Spleen (tissue), 7 donors: ENCODE data around the gene CNN2.
A peak's percentile ranks its signal among the peaks of the same experiment; 100 is the strongest.

ENCODE experiments used
- POLR2A ChIP-seq, 3 donors: fragments of 450-650 bp; IDR thresholded peaks; one replicate each; pipeline ENCODE4 v1.5.1; 2017; ENCODE audit warnings: antibody characterized with exemption in 3 of 3, mild to moderate bottlenecking in 1 of 3
- POLR2AphosphoS5 ChIP-seq, 3 donors: sonication (generic); formaldehyde crosslinking; IDR thresholded peaks; one replicate each; pipeline ENCODE4 v1.5.1; 2017; ENCODE audit warnings: antibody characterized with exemption in 3 of 3
- TF ChIP-seq, protein P1 (sequence below), 11 experiments: fragments of 200-600 bp in 7 of 11; fragments of 450-650 bp in 4 of 11; sonication (generic) in 4 of 11; IDR thresholded peaks in 8 of 11; conservative IDR thresholded peaks in 3 of 11; 1 replicate in 7 of 11; 2 replicates in 4 of 11; pipeline versions ENCODE4 v1.4.0 to v1.8.0; 2016 to 2021; ENCODE audit warnings: antibody characterized with exemption in 11 of 11, inconsistent platforms in 4 of 11, mild to moderate bottlenecking in 1 of 11
- donor health status: DM: no; HTN: no; CAD: no; lungs with moderate emphysema.
- donor health status: DM: no; HTN: no; CAD: no.
- donor health status: DM: no; HTN: no; CAD: no.

DNA sequence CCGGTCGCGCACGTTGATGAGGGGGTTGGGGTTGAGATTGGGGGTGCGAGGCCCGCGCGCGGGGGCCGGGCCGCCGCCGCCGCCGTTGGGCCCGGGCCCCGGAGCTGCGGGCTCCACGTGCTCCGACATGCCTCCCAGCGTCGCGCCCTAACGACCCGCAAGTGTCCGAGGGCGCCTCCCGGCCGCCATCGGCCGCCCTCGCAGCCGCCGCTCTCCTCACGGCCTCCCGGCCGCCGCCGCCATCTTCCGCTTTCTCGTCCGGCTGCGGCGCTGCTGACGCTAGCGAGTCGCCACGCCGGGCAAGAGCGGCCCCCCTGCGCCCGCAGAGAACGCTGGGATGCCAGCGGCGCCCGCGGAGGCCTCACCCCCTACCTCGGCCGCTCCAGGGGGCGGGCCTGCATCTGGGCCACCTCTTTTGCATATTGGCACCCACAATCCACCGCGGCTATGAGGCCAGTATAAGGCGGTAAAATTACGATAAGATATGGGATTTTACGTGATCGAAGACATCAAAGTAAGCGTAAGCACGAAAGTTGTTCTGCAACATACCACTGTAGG is 5.5 kb upstream of the CNN2 start, which contains the start of gene TMEM259:
- TF ChIP-seq, protein P1, sequence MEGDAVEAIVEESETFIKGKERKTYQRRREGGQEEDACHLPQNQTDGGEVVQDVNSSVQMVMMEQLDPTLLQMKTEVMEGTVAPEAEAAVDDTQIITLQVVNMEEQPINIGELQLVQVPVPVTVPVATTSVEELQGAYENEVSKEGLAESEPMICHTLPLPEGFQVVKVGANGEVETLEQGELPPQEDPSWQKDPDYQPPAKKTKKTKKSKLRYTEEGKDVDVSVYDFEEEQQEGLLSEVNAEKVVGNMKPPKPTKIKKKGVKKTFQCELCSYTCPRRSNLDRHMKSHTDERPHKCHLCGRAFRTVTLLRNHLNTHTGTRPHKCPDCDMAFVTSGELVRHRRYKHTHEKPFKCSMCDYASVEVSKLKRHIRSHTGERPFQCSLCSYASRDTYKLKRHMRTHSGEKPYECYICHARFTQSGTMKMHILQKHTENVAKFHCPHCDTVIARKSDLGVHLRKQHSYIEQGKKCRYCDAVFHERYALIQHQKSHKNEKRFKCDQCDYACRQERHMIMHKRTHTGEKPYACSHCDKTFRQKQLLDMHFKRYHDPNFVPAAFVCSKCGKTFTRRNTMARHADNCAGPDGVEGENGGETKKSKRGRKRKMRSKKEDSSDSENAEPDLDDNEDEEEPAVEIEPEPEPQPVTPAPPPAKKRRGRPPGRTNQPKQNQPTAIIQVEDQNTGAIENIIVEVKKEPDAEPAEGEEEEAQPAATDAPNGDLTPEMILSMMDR (IDR thresholded peaks at IDR 0.05 in 8 of 11, conservative IDR thresholded peaks at IDR 0.05 in 3 of 11) = peak in 2 of 11 experiments; percentile 21 to 47
- TF ChIP-seq POLR2AphosphoS5 (IDR thresholded peaks at IDR 0.05) = peak in 2 of 3 donors; percentile 88 to 96
- peak in 2 of 3 donors; percentile 39 to 42 for TF ChIP-seq POLR2A (IDR thresholded peaks at IDR 0.05)
